Activated T-cell treated with anti-CD3 and anti-CD28 coated beads, Interleukin-2, amount 50 U/mL, for 4 hours (primary cell): Measurements from ENCODE around the gene KIF16B. TPM values are rescaled to one million over a fixed set of nuclear protein-coding genes. Genes with fewer than 3 reads are reported as not detected.
"Not testable (repeated sequence)": the region's sequence is repeated elsewhere in the genome, so short reads cannot be mapped to it uniquely, and the experiment has no call there.

Experiments used
- ATAC-seq, 2 donors: fragments of 200-7000 bp; cut with Tn5 transposase; one replicate each; pipeline ENCODE4 v1.10.0; 2021
- DNase-seq: peaks from one replicate; pipeline ENCODE4 v3.0.0-alpha.2; 2020
- H3K27me3 Mint-ChIP-seq: one replicate; pipeline ENCODE4 v1.8.0; 2021; ENCODE audit warnings: low read depth, mixed read lengths
- H3K36me3 Mint-ChIP-seq: one replicate; pipeline ENCODE4 v1.8.0; 2022; ENCODE audit warnings: mixed read lengths; ENCODE audit not compliant: insufficient read depth
- H3K4me1 Mint-ChIP-seq: one replicate; pipeline ENCODE4 v1.8.0; 2021; ENCODE audit warnings: low read depth, mixed read lengths
- H3K4me3 Mint-ChIP-seq: one replicate; pipeline ENCODE4 v1.8.0; 2021; ENCODE audit warnings: mild to moderate bottlenecking, moderate library complexity, mixed read lengths
- H3K9me3 Mint-ChIP-seq: one replicate; pipeline ENCODE4 v1.8.0; 2021; ENCODE audit warnings: mixed read lengths
- total RNA-seq, 3 donors: library from RNA; stranded (reverse); gene quantifications; one replicate each; pipeline ENCODE4 v1.2.1, GENCODE V29; 2021

The KIF16B gene
- total RNA-seq, 3 donors from 2014 or later, result 3.7 to 6.4 (median 4.8) TPM

- peaks cover 8% of the 10 kb centered on the region for H3K9me3 Mint-ChIP-seq
- H3K27me3 Mint-ChIP-seq, result no peaks in the 10 kb centered on the region
- DNase-seq (no peak), ATAC-seq (no peak)
- peaks cover 8% of the 10 kb centered on the region for H3K4me1 Mint-ChIP-seq
- H3K4me3 Mint-ChIP-seq, result no peak overlapping the region
- H3K36me3 Mint-ChIP-seq, result peaks cover 14% of the 10 kb centered on the region
Measured at GRCh38 chr20:16444057-16444777, 129.0 kb downstream of the KIF16B start.

- no peak for DNase-seq
- ATAC-seq, result no peak
- H3K4me3 Mint-ChIP-seq, result no peak overlapping the region
- H3K36me3 Mint-ChIP-seq, result peaks cover 12% of the 10 kb centered on the region
- H3K4me1 Mint-ChIP-seq, result peaks cover 8% of the 10 kb centered on the region
- peaks cover 10% of the 10 kb centered on the region for H3K9me3 Mint-ChIP-seq
- H3K27me3 Mint-ChIP-seq, result no peaks in the 10 kb centered on the region
Measured at GRCh38 chr20:16441546-16442164, 131.6 kb downstream of the KIF16B start.

- Mint-ChIP-seq H3K9me3 (peaks cover 10% of the 10 kb centered on the region), H3K27me3 (no peaks in the 10 kb centered on the region), H3K4me3 (no peak overlapping the region), H3K36me3 (peaks cover 14% of the 10 kb centered on the region), H3K4me1 (peaks cover 8% of the 10 kb centered on the region)
- ATAC-seq (no peak), DNase-seq (no peak)
Measured at GRCh38 chr20:16440686-16441085, 132.6 kb downstream of the KIF16B start.

GRCh38 chr20:16439540-16439939 lies 133.7 kb downstream of the KIF16B start:
- peaks cover 14% of the 10 kb centered on the region for H3K36me3 Mint-ChIP-seq
- not testable (repeated sequence) for H3K4me1 Mint-ChIP-seq, DNase-seq, H3K27me3 Mint-ChIP-seq, H3K4me3 Mint-ChIP-seq, ATAC-seq
- peaks cover 10% of the 10 kb centered on the region for H3K9me3 Mint-ChIP-seq

GRCh38 chr20:16438100-16438499 lies 135.1 kb downstream of the KIF16B start:
- Mint-ChIP-seq H3K27me3 (no peaks in the 10 kb centered on the region), H3K9me3 (peaks cover 10% of the 10 kb centered on the region), H3K4me1 (peaks cover 8% of the 10 kb centered on the region), H3K36me3 (peaks cover 12% of the 10 kb centered on the region), H3K4me3 (no peak overlapping the region)
- DNase-seq (no peak), ATAC-seq (no peak)

GRCh38 chr20:16437387-16437996 lies 135.8 kb downstream of the KIF16B start:
- Mint-ChIP-seq H3K27me3 (no peaks in the 10 kb centered on the region), H3K36me3 (peaks cover 12% of the 10 kb centered on the region), H3K9me3 (peaks cover 10% of the 10 kb centered on the region), H3K4me1 (peaks cover 8% of the 10 kb centered on the region), H3K4me3 (no peak overlapping the region)
- DNase-seq, result no peak
- ATAC-seq, result no peak

- no peak overlapping the region for H3K4me3 Mint-ChIP-seq
- DNase-seq (peak; percentile 17), ATAC-seq (no peak)
- H3K27me3 Mint-ChIP-seq, result no peaks in the 10 kb centered on the region
- H3K4me1 Mint-ChIP-seq, result no peaks in the 10 kb centered on the region
- peaks cover 2% of the 10 kb centered on the region for H3K9me3 Mint-ChIP-seq
- peaks cover 12% of the 10 kb centered on the region for H3K36me3 Mint-ChIP-seq
Measured at GRCh38 chr20:16434062-16434664, 139.1 kb downstream of the KIF16B start.

GRCh38 chr20:16433293-16433580 lies 140.0 kb downstream of the KIF16B start:
- Mint-ChIP-seq H3K27me3 (no peaks in the 10 kb centered on the region), H3K9me3 (no peaks in the 10 kb centered on the region), H3K4me3 (no peak overlapping the region), H3K4me1 (no peaks in the 10 kb centered on the region), H3K36me3 (peaks cover 10% of the 10 kb centered on the region)
- ATAC-seq (no peak), DNase-seq (no peak)

- H3K4me3 Mint-ChIP-seq, result no peak overlapping the region
- ATAC-seq (no peak), DNase-seq (no peak)
- H3K27me3 Mint-ChIP-seq, result no peaks in the 10 kb centered on the region
- H3K4me1 Mint-ChIP-seq, result no peaks in the 10 kb centered on the region
- no peaks in the 10 kb centered on the region for H3K9me3 Mint-ChIP-seq
- peaks cover 12% of the 10 kb centered on the region for H3K36me3 Mint-ChIP-seq
Measured at GRCh38 chr20:16432466-16433292, 140.6 kb downstream of the KIF16B start.

GRCh38 chr20:16428112-16428511 lies 145.1 kb downstream of the KIF16B start:
- Mint-ChIP-seq H3K36me3 (peaks cover 35% of the 10 kb centered on the region), H3K9me3 (no peaks in the 10 kb centered on the region), H3K4me1 (no peaks in the 10 kb centered on the region), H3K27me3 (no peaks in the 10 kb centered on the region), H3K4me3 (no peak overlapping the region)
- DNase-seq (no peak), ATAC-seq (no peak)

- no peak overlapping the region for H3K4me3 Mint-ChIP-seq
- ATAC-seq (no peak), DNase-seq (no peak)
- no peaks in the 10 kb centered on the region for H3K4me1 Mint-ChIP-seq
- no peaks in the 10 kb centered on the region for H3K9me3 Mint-ChIP-seq
- no peaks in the 10 kb centered on the region for H3K27me3 Mint-ChIP-seq
- H3K36me3 Mint-ChIP-seq, result peaks cover 37% of the 10 kb centered on the region
Measured at GRCh38 chr20:16427571-16427970, 145.7 kb downstream of the KIF16B start.

GRCh38 chr20:16424780-16425179 lies 148.5 kb downstream of the KIF16B start:
- DNase-seq (no peak), ATAC-seq (no peak)
- Mint-ChIP-seq H3K36me3 (peaks cover 35% of the 10 kb centered on the region), H3K27me3 (no peaks in the 10 kb centered on the region), H3K9me3 (no peaks in the 10 kb centered on the region), H3K4me3 (no peak overlapping the region), H3K4me1 (no peaks in the 10 kb centered on the region)

GRCh38 chr20:16423311-16424212 lies 149.7 kb downstream of the KIF16B start:
- H3K36me3 Mint-ChIP-seq, result peaks cover 35% of the 10 kb centered on the region
- H3K9me3 Mint-ChIP-seq, result no peaks in the 10 kb centered on the region
- no peaks in the 10 kb centered on the region for H3K4me1 Mint-ChIP-seq
- ATAC-seq (no peak), DNase-seq (no peak)
- H3K4me3 Mint-ChIP-seq, result no peak overlapping the region
- no peaks in the 10 kb centered on the region for H3K27me3 Mint-ChIP-seq
